Activated naive CD8-positive, alpha-beta T cell treated with anti-CD3 and anti-CD28 coated beads for 36 hours (primary cell): Measurements from ENCODE around the gene LRP6. TPM values are rescaled to one million over a fixed set of nuclear protein-coding genes. Genes with fewer than 3 reads are reported as not detected.
"Not testable (repeated sequence)": the region's sequence is repeated elsewhere in the genome, so short reads cannot be mapped to it uniquely, and the experiment has no call there.

Experiments used
- DNase-seq: peaks from one replicate; pipeline ENCODE4 v3.0.0; 2021
- H3K27ac Mint-ChIP-seq: one replicate; pipeline ENCODE4 v1.8.0; 2022; ENCODE audit warnings: mild to moderate bottlenecking, moderate library complexity, mixed read lengths
- H3K27me3 Mint-ChIP-seq: one replicate; pipeline ENCODE4 v1.8.0; 2022; ENCODE audit warnings: mild to moderate bottlenecking, mixed read lengths
- H3K36me3 Mint-ChIP-seq: one replicate; pipeline ENCODE4 v1.8.0; 2021; ENCODE audit warnings: mild to moderate bottlenecking, mixed read lengths
- H3K4me1 Mint-ChIP-seq: one replicate; pipeline ENCODE4 v1.8.0; 2021; ENCODE audit warnings: mixed read lengths
- H3K4me3 Mint-ChIP-seq: one replicate; pipeline ENCODE4 v1.8.0; 2022; ENCODE audit warnings: mild to moderate bottlenecking, moderate library complexity, mixed read lengths
- H3K9me3 Mint-ChIP-seq: one replicate; pipeline ENCODE4 v1.8.0; 2022; ENCODE audit warnings: mixed read lengths
- total RNA-seq, 2 experiments: library from RNA; stranded (reverse); gene quantifications; one replicate each; pipeline ENCODE4 v1.2.3, GENCODE V29; 2021

Gene LRP6
- total RNA-seq: 1 to 10 TPM; 2.9 to 4.6 TPM

DNA sequence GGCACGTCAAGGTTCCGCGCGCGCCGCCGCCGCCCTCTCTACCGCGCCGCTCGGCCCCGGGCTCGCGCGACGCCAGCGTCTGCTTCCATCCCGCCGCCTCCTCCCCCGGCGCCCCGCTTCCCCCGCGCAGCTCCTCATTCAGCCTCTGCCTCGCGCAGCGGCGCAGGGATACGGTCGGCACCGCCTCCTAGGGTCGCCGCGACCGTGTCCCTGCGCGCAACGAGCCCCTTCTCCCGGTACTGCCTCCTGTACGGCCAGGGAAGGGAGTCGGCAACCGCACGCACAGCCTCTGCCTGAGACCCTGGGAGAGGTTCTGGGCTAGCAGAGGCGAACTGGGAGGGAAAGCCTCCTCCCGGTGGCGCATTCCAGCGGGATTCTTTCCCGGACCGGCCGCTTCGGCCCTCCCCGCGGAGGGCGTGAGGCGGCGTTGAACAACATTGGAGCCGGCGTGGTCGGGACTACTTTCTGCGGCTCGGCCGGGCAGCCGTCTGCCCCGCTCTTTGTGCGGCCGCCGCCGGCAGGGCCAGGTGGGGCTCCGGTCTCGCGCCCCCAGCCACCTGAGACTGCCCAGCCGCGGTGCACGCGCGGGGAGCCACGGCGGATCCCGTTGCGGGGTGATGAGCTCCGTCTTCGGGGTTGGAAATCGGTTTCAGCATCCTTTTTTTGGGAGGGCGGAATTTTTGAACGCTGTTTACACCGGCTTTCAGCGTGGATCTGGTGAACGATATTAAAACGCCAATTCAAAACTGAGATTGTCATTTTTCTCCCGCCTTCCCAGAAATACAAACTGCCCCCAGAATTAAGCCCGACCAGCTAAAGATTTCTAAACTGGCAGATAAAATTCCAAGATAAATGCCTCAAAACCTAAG is at the start of gene LRP6:
LRP6 (minus strand) TSS at position 172 of the 869 bp plus-strand sequence. CDS start 309 bp downstream, outside the sequence.
- Mint-ChIP-seq H3K36me3 (no peaks in the 10 kb centered on the region), H3K27me3 (peaks cover 46% of the 10 kb centered on the region), H3K27ac (peak within 1 kb of the TSS; percentile 60), H3K9me3 (no peaks in the 10 kb centered on the region), H3K4me1 (peaks cover 15% of the 10 kb centered on the region), H3K4me3 (peak within 1 kb of the TSS; percentile 83)
- DNase-seq: peak; percentile 86

GRCh38 chr12:12315838-12316237 is 49.0 kb upstream of the LRP6 start:
- H3K27ac Mint-ChIP-seq: no peak overlapping the region
- H3K36me3 Mint-ChIP-seq: no peaks in the 10 kb centered on the region
- peaks cover 2% of the 10 kb centered on the region for H3K9me3 Mint-ChIP-seq
- no peak overlapping the region for H3K4me3 Mint-ChIP-seq
- no peaks in the 10 kb centered on the region for H3K27me3 Mint-ChIP-seq
- peaks cover 6% of the 10 kb centered on the region for H3K4me1 Mint-ChIP-seq
- no peak for DNase-seq

DNA sequence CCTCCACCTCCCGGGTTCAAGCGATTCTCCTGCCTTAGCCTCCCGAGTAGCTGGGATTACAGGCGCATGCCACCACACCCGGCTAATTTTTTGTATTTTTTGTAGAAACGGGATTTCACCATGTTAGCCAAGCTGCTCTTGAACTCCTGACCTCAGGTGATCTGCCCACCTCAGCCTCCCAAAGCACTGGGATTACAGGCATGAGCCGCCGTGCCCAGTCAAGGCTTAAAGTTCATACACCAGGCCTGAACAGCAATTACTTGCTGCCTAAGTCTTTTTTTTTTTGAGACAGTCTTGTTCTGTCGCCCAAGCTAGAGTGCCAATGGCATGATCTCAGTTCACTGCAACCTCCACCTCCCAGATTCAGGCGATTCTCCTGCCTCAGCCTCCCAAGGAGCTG is 43.9 kb upstream of the LRP6 start:
- not testable (repeated sequence) for DNase-seq, H3K27ac Mint-ChIP-seq, H3K36me3 Mint-ChIP-seq, H3K4me1 Mint-ChIP-seq, H3K4me3 Mint-ChIP-seq, H3K27me3 Mint-ChIP-seq, H3K9me3 Mint-ChIP-seq

- no peaks in the 10 kb centered on the region for H3K36me3 Mint-ChIP-seq
- H3K27ac Mint-ChIP-seq: no peak overlapping the region
- H3K27me3 Mint-ChIP-seq: no peaks in the 10 kb centered on the region
- H3K9me3 Mint-ChIP-seq: no peaks in the 10 kb centered on the region
- DNase-seq: no peak
- H3K4me1 Mint-ChIP-seq: no peaks in the 10 kb centered on the region
- H3K4me3 Mint-ChIP-seq: no peak overlapping the region
These were observed 38.9 kb upstream of the LRP6 start for GRCh38 chr12:12305568-12306300.

- no peak overlapping the region for H3K27ac Mint-ChIP-seq
These were observed 36.1 kb upstream of the LRP6 start for GRCh38 chr12:12302976-12303375.

DNA sequence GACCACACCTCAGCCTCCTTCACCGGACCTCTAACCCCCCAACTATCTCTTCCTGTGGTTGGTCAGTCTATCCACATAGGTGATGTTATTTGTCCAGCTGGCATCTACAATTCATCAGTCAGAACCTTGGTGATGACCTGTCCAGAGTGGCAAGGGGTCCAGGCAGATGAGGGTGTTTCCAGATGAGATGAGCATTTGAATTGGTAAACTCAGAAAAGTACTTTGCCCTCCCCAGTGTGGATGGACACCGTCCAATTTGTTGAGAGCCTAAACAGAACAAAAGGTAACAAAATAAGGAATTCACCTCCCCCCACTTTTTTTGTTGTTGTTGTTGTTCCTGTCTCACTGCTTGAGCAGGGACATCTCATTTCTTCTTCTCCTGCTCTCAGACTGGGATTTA is 34.3 kb upstream of the LRP6 start:
- Mint-ChIP-seq H3K4me1 (no peaks in the 10 kb centered on the region), H3K36me3 (no peaks in the 10 kb centered on the region), H3K27me3 (no peaks in the 10 kb centered on the region), H3K4me3 (no peak overlapping the region), H3K9me3 (no peaks in the 10 kb centered on the region), H3K27ac (no peak overlapping the region)
- no peak for DNase-seq

More at GRCh38 chr12:12302976-12303375, 36.1 kb upstream of the LRP6 start:
- DNase-seq: no peak
- no peaks in the 10 kb centered on the region for H3K27me3 Mint-ChIP-seq
- H3K9me3 Mint-ChIP-seq: no peaks in the 10 kb centered on the region
- no peak overlapping the region for H3K4me3 Mint-ChIP-seq
- H3K4me1 Mint-ChIP-seq: no peaks in the 10 kb centered on the region
- no peaks in the 10 kb centered on the region for H3K36me3 Mint-ChIP-seq

DNA sequence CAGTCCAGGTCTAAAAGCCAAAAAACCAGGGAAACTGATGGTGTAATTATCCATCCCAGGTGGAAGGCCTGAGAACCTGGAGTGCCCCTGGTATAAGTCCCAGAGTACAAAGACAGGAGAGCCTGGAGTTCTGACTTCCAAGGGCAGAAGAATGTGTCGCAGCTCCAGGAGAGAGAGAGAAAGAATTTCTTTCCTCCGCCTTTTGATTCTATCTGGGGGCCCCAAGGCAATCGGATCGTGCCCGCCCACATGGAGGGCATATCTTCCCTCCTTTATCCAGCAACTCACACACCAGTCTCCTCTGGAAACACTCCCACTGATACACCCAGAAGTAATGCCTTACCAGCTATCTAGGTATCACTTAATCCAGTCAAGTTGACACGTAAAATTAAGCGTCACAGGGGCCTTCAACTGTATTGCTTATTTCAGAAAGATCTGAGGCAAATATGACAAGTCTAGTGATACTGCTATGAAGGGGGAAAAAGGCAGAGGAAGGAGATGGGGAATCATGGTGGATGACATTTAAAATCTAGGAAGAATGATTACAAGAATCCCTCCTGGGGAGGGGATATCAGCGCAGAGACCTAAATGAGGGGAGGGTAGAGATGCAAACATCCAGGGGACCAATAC is 30.5 kb upstream of the LRP6 start:
- H3K27ac Mint-ChIP-seq: no peak overlapping the region
- H3K9me3 Mint-ChIP-seq: no peaks in the 10 kb centered on the region
- no peaks in the 10 kb centered on the region for H3K4me1 Mint-ChIP-seq
- no peaks in the 10 kb centered on the region for H3K27me3 Mint-ChIP-seq
- DNase-seq: no peak
- no peak overlapping the region for H3K4me3 Mint-ChIP-seq
- H3K36me3 Mint-ChIP-seq: no peaks in the 10 kb centered on the region

DNA sequence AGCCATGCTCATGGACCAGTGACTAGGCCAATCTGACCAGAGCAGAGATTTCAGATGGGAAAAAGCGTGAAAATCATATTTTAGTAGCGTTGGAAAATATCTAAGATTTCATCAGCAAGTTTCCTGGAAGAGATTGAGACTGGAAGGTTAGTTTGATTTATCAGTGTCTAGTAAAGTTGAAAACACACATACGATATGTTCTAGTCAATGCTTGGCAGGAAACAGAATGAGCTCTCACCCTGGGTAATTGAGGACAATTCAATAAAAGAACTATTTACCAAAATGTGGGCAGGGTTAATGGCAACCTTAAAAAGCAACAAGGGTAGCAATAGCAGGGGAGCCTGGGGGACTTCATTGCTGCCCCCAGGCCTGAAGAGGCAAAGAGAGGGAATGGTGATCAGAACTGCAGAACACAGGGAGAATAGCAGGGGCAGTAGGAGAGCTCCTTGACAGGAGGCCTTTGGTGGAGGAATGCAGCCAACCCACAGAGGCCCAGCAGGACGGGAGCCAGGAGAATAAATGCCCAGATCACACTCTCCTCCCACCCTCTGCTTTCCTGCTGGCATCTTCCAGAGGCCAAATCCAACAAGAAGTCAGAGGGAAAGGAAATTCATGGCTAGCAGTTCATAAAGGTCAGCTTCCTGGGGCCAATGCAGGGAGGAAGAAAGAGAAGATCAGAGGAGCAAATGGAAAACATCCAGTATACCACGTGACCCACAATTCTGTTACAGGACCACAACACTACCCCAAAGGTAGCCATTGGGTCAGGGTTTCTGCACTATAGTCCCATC is 27.6 kb upstream of the LRP6 start:
- Mint-ChIP-seq H3K4me3 (no peak overlapping the region), H3K4me1 (peaks cover 7% of the 10 kb centered on the region), H3K27ac (no peak overlapping the region), H3K9me3 (no peaks in the 10 kb centered on the region), H3K36me3 (no peaks in the 10 kb centered on the region), H3K27me3 (no peaks in the 10 kb centered on the region)
- no peak for DNase-seq

DNA sequence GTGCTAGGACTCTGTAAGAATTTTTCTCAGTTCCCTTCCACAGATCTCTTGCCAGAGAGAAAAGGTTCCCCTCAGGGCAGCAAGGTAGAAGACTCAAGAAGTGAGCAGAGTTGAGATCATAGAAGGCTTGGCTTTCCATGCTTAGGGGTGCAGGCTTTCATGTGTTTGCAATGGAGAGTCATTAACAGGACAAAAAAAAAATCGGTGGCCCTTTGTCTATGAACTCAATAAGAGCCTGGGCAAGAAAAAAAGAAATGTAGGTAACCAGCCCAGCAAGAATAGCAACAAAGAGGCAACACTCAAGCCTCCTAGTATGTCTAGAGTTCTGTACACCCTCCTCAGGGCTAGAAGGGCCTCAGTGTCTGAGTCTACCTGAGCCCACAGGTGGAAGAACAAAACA is 23.4 kb upstream of the LRP6 start:
- DNase-seq: no peak
- no peaks in the 10 kb centered on the region for H3K27me3 Mint-ChIP-seq
- H3K27ac Mint-ChIP-seq: no peak overlapping the region
- no peaks in the 10 kb centered on the region for H3K9me3 Mint-ChIP-seq
- no peak overlapping the region for H3K4me3 Mint-ChIP-seq
- peaks cover 7% of the 10 kb centered on the region for H3K4me1 Mint-ChIP-seq
- H3K36me3 Mint-ChIP-seq: no peaks in the 10 kb centered on the region

DNA sequence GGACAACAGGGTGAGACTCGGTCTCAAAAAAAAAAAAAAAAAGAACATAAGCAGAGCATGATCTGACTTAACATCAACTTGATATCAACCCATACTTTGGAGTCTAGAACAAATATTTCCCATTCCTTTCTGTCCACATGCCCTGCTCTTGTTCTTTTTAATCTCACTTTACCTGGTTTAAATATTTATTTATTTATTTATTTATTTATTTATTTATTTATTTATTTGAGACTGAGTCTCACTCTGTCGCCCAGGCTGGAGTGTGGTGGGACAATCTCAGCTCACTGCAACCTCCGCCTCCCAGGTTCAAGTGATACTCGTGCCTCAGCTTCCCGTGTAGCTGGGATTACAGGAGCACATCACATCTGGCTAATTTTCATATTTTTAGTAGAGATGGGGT is 19.6 kb upstream of the LRP6 start:
- H3K9me3 Mint-ChIP-seq: no peaks in the 10 kb centered on the region
- no peak for DNase-seq
- no peaks in the 10 kb centered on the region for H3K36me3 Mint-ChIP-seq
- H3K4me1 Mint-ChIP-seq: peaks cover 7% of the 10 kb centered on the region
- no peak overlapping the region for H3K4me3 Mint-ChIP-seq
- H3K27ac Mint-ChIP-seq: no peak overlapping the region
- H3K27me3 Mint-ChIP-seq: peaks cover 11% of the 10 kb centered on the region

GRCh38 chr12:12282761-12283425 is 16.0 kb upstream of the LRP6 start:
- no peak overlapping the region for H3K4me3 Mint-ChIP-seq
- H3K27ac Mint-ChIP-seq: no peak overlapping the region
- no peaks in the 10 kb centered on the region for H3K36me3 Mint-ChIP-seq
- H3K4me1 Mint-ChIP-seq: no peaks in the 10 kb centered on the region
- DNase-seq: no peak
- H3K9me3 Mint-ChIP-seq: peaks cover 2% of the 10 kb centered on the region
- peaks cover 11% of the 10 kb centered on the region for H3K27me3 Mint-ChIP-seq

- no peak for DNase-seq
- Mint-ChIP-seq H3K4me1 (no peaks in the 10 kb centered on the region), H3K9me3 (peaks cover 9% of the 10 kb centered on the region), H3K4me3 (no peak overlapping the region), H3K36me3 (peaks cover 1% of the 10 kb centered on the region), H3K27me3 (peaks cover 11% of the 10 kb centered on the region), H3K27ac (no peak overlapping the region)
These were observed 15.4 kb upstream of the LRP6 start for GRCh38 chr12:12282202-12282601.

DNA sequence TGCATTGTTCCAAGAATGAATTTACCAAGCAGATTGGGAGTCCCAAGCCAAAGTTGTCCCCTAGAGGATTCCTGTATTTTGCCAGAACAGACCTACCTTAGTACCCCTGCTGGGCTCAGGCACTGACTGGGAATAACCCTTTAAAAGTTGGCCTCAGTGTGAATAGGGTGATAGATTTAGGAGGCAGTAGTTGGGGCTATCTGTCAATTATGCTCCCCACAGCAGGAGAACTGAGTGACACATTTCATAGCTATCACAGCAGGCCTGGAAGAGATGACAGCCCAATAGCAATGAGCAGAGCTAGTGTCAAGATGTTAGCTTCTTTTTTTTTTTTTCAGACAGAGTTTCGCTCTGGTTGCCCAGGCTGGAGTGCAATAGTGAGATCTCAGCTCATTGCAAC is 14.3 kb upstream of the LRP6 start:
- Mint-ChIP-seq H3K27ac (no peak overlapping the region), H3K36me3 (peaks cover 1% of the 10 kb centered on the region), H3K9me3 (peaks cover 11% of the 10 kb centered on the region), H3K4me3 (no peak overlapping the region), H3K4me1 (no peaks in the 10 kb centered on the region), H3K27me3 (peaks cover 11% of the 10 kb centered on the region)
- no peak for DNase-seq

DNA sequence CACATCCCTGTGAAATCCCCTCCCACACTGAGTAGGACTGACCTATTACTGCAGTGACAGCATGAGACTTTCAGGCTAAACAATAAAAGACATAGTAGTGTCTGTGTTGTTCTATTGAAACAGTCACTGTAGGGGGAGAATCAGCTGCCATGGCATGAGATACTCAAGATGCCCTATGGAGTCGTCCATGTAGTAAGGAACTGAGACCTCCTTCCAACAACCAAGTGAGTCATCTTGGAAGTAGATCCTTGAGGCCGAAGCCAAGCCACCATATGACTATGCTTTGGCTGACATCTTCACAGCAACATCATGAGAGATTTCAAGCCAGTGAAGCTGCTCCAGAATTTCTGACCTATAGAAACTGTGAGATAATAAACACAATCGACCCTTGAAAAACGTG is 12.1 kb upstream of the LRP6 start:
- peaks cover 1% of the 10 kb centered on the region for H3K36me3 Mint-ChIP-seq
- H3K4me1 Mint-ChIP-seq: no peaks in the 10 kb centered on the region
- DNase-seq: no peak
- H3K9me3 Mint-ChIP-seq: peaks cover 15% of the 10 kb centered on the region
- H3K4me3 Mint-ChIP-seq: no peak overlapping the region
- peaks cover 11% of the 10 kb centered on the region for H3K27me3 Mint-ChIP-seq
- no peak overlapping the region for H3K27ac Mint-ChIP-seq
